ENCODE data around the gene PMS1.
"Not testable (repeated sequence)": the region's sequence is repeated elsewhere in the genome, so short reads cannot be mapped to it uniquely, and the experiment has no call there.

PMS1 gene

GRCh38 chr2:189818249-189819038 lies 34.2 kb downstream of the PMS1 start:
- no peak for DNase-seq

GRCh38 chr2:189819297-189819704 lies 35.1 kb downstream of the PMS1 start:
- DNase-seq = no peak

- no peak for DNase-seq
Observed at GRCh38 chr2:189821953-189822748, 37.9 kb downstream of the PMS1 start.

GRCh38 chr2:189824694-189825396 lies 40.6 kb downstream of the PMS1 start:
- no peak for DNase-seq

GRCh38 chr2:189826039-189826438 lies 41.8 kb downstream of the PMS1 start:
- DNase-seq = no peak

- no peak for DNase-seq
Observed at GRCh38 chr2:189829102-189829833, 45.0 kb downstream of the PMS1 start.

GRCh38 chr2:189830510-189830909 lies 46.3 kb downstream of the PMS1 start:
- DNase-seq = no peak

- DNase-seq = peak; percentile 55 to 66 (median 58)
Observed at GRCh38 chr2:189834059-189834458, 49.8 kb downstream of the PMS1 start.

- not testable (repeated sequence) for DNase-seq
Observed at GRCh38 chr2:189834642-189835041, 50.4 kb downstream of the PMS1 start.

GRCh38 chr2:189835855-189836558 lies 51.8 kb downstream of the PMS1 start:
- no peak for DNase-seq

GRCh38 chr2:189836644-189837043 lies 52.4 kb downstream of the PMS1 start:
- DNase-seq = no peak

GRCh38 chr2:189837326-189837725 lies 53.1 kb downstream of the PMS1 start:
- peak; percentile 26 to 78 (median 57) for DNase-seq

- no peak for DNase-seq
Observed at GRCh38 chr2:189841019-189841418, 56.8 kb downstream of the PMS1 start.

- DNase-seq = no peak
Observed at GRCh38 chr2:189848276-189848675, 64.0 kb downstream of the PMS1 start.

- no peak for DNase-seq
Observed at GRCh38 chr2:189849550-189849949, 65.3 kb downstream of the PMS1 start.

GRCh38 chr2:189851174-189851826 lies 67.0 kb downstream of the PMS1 start:
- DNase-seq = no peak

- no peak for DNase-seq
Observed at GRCh38 chr2:189854187-189854586, 69.9 kb downstream of the PMS1 start.

- peak; percentile 37 to 61 (median 59) for DNase-seq
Observed at GRCh38 chr2:189854940-189855339, 70.7 kb downstream of the PMS1 start.

GRCh38 chr2:189858291-189858690 lies 74.0 kb downstream of the PMS1 start:
- no peak for DNase-seq

- no peak for DNase-seq
Observed at GRCh38 chr2:189860161-189860560, 75.9 kb downstream of the PMS1 start.

- no peak for DNase-seq
Observed at GRCh38 chr2:189862751-189863150, 78.5 kb downstream of the PMS1 start.

- no peak for DNase-seq
Observed at GRCh38 chr2:189865826-189866225, 81.6 kb downstream of the PMS1 start.

Data from suppressor macrophage treated with lipopolysaccharide for 1 hour (primary cell).